ENCODE measurements around the gene CACNA1D. TPM values are rescaled to one million over a fixed set of nuclear protein-coding genes. Genes with fewer than 3 reads are reported as not detected.

Gene CACNA1D
- total and polyA plus RNA-seq, 12 donors: 0.04 to 1.9 (median 0.49) TPM

GRCh38 chr3:53820084-53820483 is 325.7 kb downstream of the CACNA1D start:
- DNase-seq (no peak), ATAC-seq (no peak)
- no peaks in the 10 kb centered on the region for H3K4me1 ChIP-seq
- H3K9me3 ChIP-seq: no peaks in the 10 kb centered on the region
- no peak overlapping the region for H3K27ac ChIP-seq
- no peaks in the 10 kb centered on the region for H3K36me3 ChIP-seq
- WGBS, 2 donors: 93 to 98% methylated on average over 5 of the region's 5 CpGs
- H3K4me3 ChIP-seq: no peak overlapping the region
- peaks cover 0 to 6% (median 0%) of the 10 kb centered on the region in 7 donors for H3K27me3 ChIP-seq
- TF ChIP-seq, protein P1, sequence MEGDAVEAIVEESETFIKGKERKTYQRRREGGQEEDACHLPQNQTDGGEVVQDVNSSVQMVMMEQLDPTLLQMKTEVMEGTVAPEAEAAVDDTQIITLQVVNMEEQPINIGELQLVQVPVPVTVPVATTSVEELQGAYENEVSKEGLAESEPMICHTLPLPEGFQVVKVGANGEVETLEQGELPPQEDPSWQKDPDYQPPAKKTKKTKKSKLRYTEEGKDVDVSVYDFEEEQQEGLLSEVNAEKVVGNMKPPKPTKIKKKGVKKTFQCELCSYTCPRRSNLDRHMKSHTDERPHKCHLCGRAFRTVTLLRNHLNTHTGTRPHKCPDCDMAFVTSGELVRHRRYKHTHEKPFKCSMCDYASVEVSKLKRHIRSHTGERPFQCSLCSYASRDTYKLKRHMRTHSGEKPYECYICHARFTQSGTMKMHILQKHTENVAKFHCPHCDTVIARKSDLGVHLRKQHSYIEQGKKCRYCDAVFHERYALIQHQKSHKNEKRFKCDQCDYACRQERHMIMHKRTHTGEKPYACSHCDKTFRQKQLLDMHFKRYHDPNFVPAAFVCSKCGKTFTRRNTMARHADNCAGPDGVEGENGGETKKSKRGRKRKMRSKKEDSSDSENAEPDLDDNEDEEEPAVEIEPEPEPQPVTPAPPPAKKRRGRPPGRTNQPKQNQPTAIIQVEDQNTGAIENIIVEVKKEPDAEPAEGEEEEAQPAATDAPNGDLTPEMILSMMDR (IDR thresholded peaks at IDR 0.05): no peak
- intact Hi-C loops (cut with DNase I): no loop called here

- Histone ChIP-seq H3K27ac (no peak overlapping the region), H3K36me3 (no peaks in the 10 kb centered on the region), H3K4me1 (no peaks in the 10 kb centered on the region), H3K27me3 (peaks cover 0 to 6% (median 0%) of the 10 kb centered on the region in 7 donors), H3K9me3 (no peaks in the 10 kb centered on the region), H3K4me3 (no peak overlapping the region)
- 78 to 86% methylated on average over 21 of the region's 21 CpGs for WGBS, 2 donors
- TF ChIP-seq, protein P1 (IDR thresholded peaks at IDR 0.05): no peak
- ATAC-seq: no peak
- intact Hi-C loops (cut with DNase I): no loop called here
- no peak for DNase-seq
These were observed 326.6 kb downstream of the CACNA1D start for GRCh38 chr3:53820756-53821580.

DNA sequence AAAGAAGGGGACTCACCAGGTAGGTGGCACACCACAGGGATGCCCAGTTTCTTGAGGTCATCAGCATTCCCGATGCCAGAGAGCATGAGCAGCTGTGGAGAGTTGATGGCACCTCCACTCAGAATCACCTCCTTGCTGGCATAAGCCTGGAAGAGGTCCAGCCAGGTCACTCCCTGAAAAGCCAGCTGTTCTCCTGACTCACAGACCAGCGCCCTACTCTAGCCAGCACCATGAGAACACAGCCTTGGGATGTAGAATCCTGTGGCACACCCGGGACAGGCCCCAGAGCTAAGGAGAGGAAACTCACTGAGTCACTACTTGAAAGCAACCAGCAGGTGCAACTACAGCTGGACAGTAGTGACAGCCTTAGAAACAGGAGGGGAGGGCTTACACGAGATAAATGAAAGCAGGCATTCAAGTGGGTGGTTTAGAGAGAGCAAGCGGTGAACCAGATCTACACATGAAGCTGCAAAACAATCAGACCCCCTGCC is 327.3 kb downstream of the CACNA1D start:
- ATAC-seq: peak in 3 of 8 donors; percentile 21 to 77 (median 61)
- Histone ChIP-seq H3K9me3 (no peaks in the 10 kb centered on the region), H3K4me3 (no peak overlapping the region), H3K36me3 (no peaks in the 10 kb centered on the region), H3K27ac (no peak overlapping the region), H3K4me1 (no peaks in the 10 kb centered on the region), H3K27me3 (peaks cover 0 to 6% (median 0%) of the 10 kb centered on the region in 7 donors)
- 48 to 58% methylated on average over 5 of the region's 5 CpGs for WGBS, 2 donors
- no peak for DNase-seq
- intact Hi-C loops (cut with DNase I): no loop called here
- TF ChIP-seq, protein P1 (IDR thresholded peaks at IDR 0.05): no peak

DNA sequence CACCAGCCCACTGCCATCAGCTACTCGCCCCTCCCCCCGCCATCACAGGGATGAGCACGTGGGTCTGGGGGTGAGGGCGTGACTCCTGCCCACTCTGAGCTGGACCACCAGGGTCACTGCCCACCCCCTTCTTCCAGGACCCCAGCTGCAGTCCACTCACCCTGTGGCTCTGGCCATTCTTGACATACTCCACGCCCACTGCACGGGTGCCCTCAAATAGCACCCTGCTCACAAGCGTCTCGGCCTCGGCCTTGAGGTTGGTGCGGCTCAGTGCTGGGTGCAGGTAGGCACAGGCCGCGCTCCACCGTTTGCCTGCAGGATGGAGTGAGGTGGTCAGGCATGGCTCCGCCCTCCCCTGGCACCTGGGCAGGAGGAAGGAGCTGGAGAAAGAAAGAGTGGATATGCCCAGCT is 327.9 kb downstream of the CACNA1D start:
- no peak overlapping the region for H3K27ac ChIP-seq
- 90 to 91% methylated on average over 14 of the region's 14 CpGs for WGBS, 2 donors
- intact Hi-C loops (cut with DNase I): no loop called here

More for the DNA sequence above, 327.9 kb downstream of the CACNA1D start:
- no peak for ATAC-seq
- H3K27me3 ChIP-seq: peaks cover 0 to 6% (median 0%) of the 10 kb centered on the region in 7 donors
- no peaks in the 10 kb centered on the region for H3K36me3 ChIP-seq
- TF ChIP-seq, protein P1 (IDR thresholded peaks at IDR 0.05): no peak
- no peaks in the 10 kb centered on the region for H3K9me3 ChIP-seq
- H3K4me3 ChIP-seq: no peak overlapping the region
- no peaks in the 10 kb centered on the region for H3K4me1 ChIP-seq
- DNase-seq: no peak
